GM19193 (cell line): ENCODE results near the gene PPP1R7.

Experiments
- POLR2A ChIP-seq: IDR thresholded peaks from 4 replicates; pipeline ENCODE4 v1.6.1; 2011; ENCODE audit not compliant: insufficient read depth, insufficient read length; ENCODE audit errors: extremely low read depth

The PPP1R7 gene

GRCh38 chr2:241189093-241189855 lies 39.0 kb downstream of the PPP1R7 start:
- no peak for TF ChIP-seq POLR2A

- no peak for TF ChIP-seq POLR2A
Observed at GRCh38 chr2:241189856-241190201, 39.6 kb downstream of the PPP1R7 start.

GRCh38 chr2:241190291-241190981 lies 40.2 kb downstream of the PPP1R7 start:
- no peak for TF ChIP-seq POLR2A

GRCh38 chr2:241191081-241191480 lies 40.8 kb downstream of the PPP1R7 start:
- TF ChIP-seq POLR2A: no peak

GRCh38 chr2:241193271-241193670 lies 43.0 kb downstream of the PPP1R7 start:
- TF ChIP-seq POLR2A: no peak

- no peak for TF ChIP-seq POLR2A
Observed at GRCh38 chr2:241194811-241195210, 44.5 kb downstream of the PPP1R7 start.

DNA sequence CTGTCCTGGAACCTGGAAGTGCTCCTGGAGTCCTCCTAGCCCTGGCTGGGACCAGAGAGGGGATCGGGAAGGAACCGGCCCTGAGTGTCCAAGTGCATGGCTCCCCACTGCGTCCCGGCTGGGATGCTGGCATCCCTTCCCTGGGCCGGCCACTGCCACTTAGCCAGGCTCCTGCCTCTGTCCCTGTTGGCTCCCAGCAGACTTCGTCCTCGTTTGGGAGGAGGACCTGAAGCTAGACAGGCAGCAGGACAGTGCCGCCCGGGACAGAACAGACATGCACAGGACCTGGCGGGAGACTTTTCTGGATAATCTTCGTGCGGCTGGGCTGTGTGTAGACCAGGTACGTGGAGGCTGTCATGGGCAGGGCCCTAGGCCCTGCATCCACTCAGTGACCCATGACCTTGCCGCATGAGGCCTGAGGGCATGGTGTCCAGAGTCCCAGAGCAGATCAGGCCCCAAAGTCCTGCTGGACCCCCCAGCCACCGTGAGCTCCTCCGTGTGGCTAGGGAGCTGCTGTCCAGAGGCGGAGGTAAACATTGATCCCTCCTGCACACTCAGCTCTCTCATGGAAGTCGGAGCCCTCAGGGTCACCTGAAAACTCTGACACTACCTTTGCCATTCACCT lies 45.4 kb downstream of the PPP1R7 start:
- TF ChIP-seq POLR2A: no peak

DNA sequence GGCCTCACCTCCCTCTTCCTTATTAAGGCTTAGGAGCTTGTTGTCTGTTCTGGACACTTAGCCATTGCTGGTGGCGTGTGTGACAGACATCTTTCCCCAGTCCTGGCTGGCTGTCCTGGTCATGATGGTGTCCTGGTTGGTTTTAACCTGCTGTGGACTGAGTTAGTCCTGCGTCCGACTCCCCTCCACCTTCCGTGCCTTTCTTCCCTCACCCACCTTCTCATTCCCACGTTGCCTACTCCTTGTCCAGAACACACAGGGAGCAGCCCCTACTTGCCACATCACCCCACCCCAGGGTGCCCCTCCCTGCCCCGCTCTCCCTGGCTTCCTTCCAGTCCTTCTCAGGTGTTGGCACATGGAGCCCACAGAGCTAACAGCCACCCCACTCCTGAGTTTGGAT lies 47.7 kb downstream of the PPP1R7 start:
- no peak for TF ChIP-seq POLR2A

DNA sequence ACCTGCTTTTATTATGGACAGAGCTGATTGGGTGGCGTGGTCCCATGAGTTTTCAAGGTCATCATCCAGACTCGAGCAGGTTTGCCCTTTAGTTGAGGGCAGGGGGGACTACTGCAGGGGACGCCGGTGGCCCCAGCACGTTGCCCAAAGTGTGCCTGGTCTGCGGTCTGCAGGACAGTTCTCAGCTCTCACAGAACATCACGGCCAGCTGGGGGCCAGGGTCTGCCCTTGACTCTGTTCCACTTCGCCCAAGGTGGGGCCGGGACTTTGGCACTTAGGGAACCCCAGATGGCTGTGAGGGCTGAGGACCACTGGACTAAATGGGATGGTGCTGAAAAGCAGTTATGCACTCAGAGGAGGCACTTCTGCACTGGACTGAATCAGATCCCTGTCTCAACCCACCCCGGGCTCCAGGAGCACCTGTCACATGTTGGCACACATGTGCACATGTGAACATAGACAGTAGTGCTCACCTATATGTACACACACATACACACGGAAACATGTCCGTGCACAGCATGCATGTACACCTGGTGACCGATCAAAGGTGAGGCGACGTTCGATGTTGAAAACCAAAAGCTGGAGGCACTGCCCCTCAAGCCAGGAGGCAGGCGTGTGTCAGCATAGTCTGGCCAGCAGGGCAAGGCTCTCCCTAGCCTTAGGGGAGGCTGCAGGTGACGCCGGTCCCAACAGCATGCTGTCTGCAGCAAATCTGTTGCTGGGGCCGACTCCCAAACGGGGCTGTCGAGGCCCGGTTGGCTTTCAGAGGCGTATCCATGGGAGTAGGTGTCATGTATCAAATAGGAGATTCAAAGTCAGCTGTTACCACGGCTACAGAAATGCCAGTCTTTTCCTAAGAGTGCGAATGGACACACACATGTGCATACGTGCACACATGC lies 48.4 kb downstream of the PPP1R7 start:
- no peak for TF ChIP-seq POLR2A

DNA sequence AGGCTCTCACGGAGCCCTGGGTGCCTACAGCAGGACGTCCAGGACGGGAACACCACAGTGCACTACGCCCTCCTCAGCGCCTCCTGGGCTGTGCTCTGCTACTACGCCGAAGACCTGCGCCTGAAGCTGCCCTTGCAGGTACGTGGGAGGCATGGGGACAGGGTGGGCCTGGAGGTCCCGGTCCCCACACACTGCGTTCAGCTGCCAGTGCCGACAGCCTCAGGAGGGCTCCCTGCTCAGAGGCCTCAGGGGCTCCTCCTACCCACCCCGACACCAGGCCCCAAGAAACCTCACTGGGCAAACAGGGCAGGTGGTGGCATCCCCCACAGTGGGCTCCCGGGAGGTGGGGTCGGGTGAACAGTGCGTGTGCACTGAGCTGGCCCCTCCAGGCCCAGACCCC lies 49.0 kb downstream of the PPP1R7 start:
- no peak for TF ChIP-seq POLR2A

GRCh38 chr2:241199897-241200821 lies 49.9 kb downstream of the PPP1R7 start:
- no peak for TF ChIP-seq POLR2A

- no peak for TF ChIP-seq POLR2A
Observed at GRCh38 chr2:241200822-241201395, 50.6 kb downstream of the PPP1R7 start.

GRCh38 chr2:241201445-241202267 lies 51.4 kb downstream of the PPP1R7 start:
- no peak for TF ChIP-seq POLR2A
